ENCODE data around the gene NET1. TPM values are rescaled to one million over a fixed set of nuclear protein-coding genes. Genes with fewer than 3 reads are reported as not detected.
"Not testable (repeated sequence)": the region's sequence is repeated elsewhere in the genome, so short reads cannot be mapped to it uniquely, and the experiment has no call there.

NET1 gene
- total RNA-seq, 2 donors from 2014 or later, result 10.5 to 16.1 TPM

- H3K4me1 Mint-ChIP-seq, result peaks cover 11% of the 10 kb centered on the region
These were observed 54.8 kb downstream of the NET1 start for GRCh38 chr10:5467207-5467535.

GRCh38 chr10:5467634-5468255 is 55.4 kb downstream of the NET1 start:
- peaks cover 13% of the 10 kb centered on the region for H3K4me1 Mint-ChIP-seq
- peaks cover 4% of the 10 kb centered on the region for H3K36me3 Mint-ChIP-seq (ENCODE audit: low read depth)
- peaks cover 16% of the 10 kb centered on the region for H3K27me3 Mint-ChIP-seq
- H3K27ac Mint-ChIP-seq, result no peak overlapping the region
- H3K4me3 Mint-ChIP-seq, result no peak overlapping the region
- no peak for DNase-seq
- ATAC-seq, result no peak
- H3K9me3 ChIP-seq (ENCODE audit: control insufficient read depth, low read length, poor library complexity, severe bottlenecking), result no peaks in the 10 kb centered on the region

More at GRCh38 chr10:5467207-5467535, 54.8 kb downstream of the NET1 start:
- no peaks in the 10 kb centered on the region for H3K9me3 ChIP-seq (ENCODE audit: control insufficient read depth, low read length, poor library complexity, severe bottlenecking)
- Mint-ChIP-seq H3K27ac (no peak overlapping the region), H3K27me3 (peaks cover 14% of the 10 kb centered on the region), H3K4me3 (no peak overlapping the region), H3K36me3 (ENCODE audit: low read depth) (peaks cover 4% of the 10 kb centered on the region)
- DNase-seq (no peak), ATAC-seq (no peak)

DNA sequence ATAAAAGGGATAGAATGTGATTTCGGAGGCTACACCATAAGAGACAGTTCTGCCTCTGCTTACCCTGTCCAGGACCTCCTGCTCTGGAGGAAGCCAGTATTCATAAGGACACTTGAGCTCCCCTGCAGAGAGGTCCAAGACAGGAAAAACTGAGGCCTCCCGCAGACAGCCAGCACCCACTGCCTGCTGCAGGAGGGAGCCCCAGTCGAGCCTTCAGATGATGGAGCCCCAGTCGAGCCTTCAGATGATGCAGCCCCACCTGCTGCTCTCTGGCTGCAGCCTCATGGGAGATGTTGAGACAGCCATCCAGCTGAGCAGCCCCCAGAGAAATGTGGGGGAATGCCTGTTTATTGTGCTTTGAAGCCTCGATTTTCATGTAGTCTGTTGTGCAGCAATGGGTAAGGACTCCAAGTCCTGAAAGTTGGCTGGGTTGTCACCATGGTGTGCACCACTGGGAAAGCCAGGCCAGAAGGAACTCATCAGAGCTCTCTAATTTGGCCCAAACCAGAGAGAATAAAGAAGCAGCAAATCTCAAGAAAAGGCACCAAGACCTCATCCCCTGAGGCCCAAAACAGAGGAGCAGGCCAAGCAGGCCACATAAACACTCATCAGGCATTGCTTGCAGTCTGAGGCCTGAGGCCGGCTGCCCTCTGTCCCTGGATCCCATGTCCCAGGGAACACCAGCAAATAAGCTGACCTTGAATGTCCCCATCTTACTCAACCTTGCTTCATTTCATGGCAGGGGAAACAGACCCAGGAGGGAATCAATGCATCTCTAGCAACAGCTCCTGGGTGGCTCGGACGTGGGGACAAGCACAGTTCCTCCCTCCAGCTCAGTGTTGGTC is 56.1 kb downstream of the NET1 start:
- Mint-ChIP-seq H3K4me3 (no peak overlapping the region), H3K4me1 (peaks cover 10% of the 10 kb centered on the region), H3K27ac (no peak overlapping the region), H3K27me3 (peaks cover 18% of the 10 kb centered on the region), H3K36me3 (ENCODE audit: low read depth) (peaks cover 3% of the 10 kb centered on the region)
- no peak for DNase-seq
- ATAC-seq, result no peak
- no peaks in the 10 kb centered on the region for H3K9me3 ChIP-seq (ENCODE audit: control insufficient read depth, low read length, poor library complexity, severe bottlenecking)

DNA sequence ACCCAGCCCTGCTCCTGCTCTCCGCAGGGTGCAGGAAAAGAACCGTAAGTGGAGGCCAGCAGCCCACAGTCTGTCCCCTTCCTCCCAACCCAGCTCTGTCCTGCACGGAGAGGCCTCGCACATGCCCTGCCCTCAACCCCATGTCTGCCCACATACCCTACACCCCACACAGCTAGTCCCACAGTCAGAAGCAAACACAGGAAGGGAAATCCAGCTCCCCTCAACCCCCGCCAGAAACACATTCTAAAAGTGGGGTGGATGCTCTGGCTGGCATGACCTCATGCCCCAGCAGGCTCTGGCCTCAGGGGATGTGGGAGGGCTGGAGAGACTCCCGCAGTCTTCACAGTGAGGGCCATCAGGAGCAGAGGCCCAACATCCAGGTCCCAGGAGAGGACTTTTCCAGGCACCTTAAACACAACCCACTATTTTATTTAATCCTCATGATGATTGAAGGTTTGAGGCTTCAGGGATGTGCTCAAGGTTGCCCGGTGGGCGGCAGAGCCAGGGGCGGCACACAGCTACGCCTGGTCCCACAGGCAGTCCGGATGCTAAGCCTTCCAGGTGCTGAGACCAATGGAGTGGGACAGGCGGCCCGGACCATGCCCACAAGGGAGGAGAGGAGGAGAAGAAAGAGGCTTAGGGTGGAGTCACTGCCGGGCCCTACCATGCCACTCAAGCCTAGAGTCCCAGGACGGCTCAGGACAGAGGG is 57.1 kb downstream of the NET1 start:
- Mint-ChIP-seq H3K36me3 (ENCODE audit: low read depth) (peaks cover 2% of the 10 kb centered on the region), H3K27me3 (peaks cover 15% of the 10 kb centered on the region), H3K4me3 (no peak overlapping the region), H3K27ac (no peak overlapping the region), H3K4me1 (peaks cover 8% of the 10 kb centered on the region)
- DNase-seq, result no peak
- no peaks in the 10 kb centered on the region for H3K9me3 ChIP-seq (ENCODE audit: control insufficient read depth, low read length, poor library complexity, severe bottlenecking)
- ATAC-seq, result no peak

- Mint-ChIP-seq H3K27me3 (peaks cover 15% of the 10 kb centered on the region), H3K4me1 (peaks cover 8% of the 10 kb centered on the region), H3K27ac (no peak overlapping the region), H3K4me3 (no peak overlapping the region), H3K36me3 (ENCODE audit: low read depth) (peaks cover 2% of the 10 kb centered on the region)
- H3K9me3 ChIP-seq (ENCODE audit: control insufficient read depth, low read length, poor library complexity, severe bottlenecking), result no peaks in the 10 kb centered on the region
- DNase-seq, result no peak
- ATAC-seq, result no peak
These were observed 57.9 kb downstream of the NET1 start for GRCh38 chr10:5470062-5470751.

- not testable (repeated sequence) for H3K27ac Mint-ChIP-seq; H3K36me3 Mint-ChIP-seq (ENCODE audit: low read depth); DNase-seq; H3K4me3 Mint-ChIP-seq; H3K9me3 ChIP-seq (ENCODE audit: control insufficient read depth, low read length, poor library complexity, severe bottlenecking); ATAC-seq
- Mint-ChIP-seq H3K4me1 (peaks cover 12% of the 10 kb centered on the region), H3K27me3 (peaks cover 22% of the 10 kb centered on the region)
These were observed 62.3 kb downstream of the NET1 start for GRCh38 chr10:5474642-5475041.

DNA sequence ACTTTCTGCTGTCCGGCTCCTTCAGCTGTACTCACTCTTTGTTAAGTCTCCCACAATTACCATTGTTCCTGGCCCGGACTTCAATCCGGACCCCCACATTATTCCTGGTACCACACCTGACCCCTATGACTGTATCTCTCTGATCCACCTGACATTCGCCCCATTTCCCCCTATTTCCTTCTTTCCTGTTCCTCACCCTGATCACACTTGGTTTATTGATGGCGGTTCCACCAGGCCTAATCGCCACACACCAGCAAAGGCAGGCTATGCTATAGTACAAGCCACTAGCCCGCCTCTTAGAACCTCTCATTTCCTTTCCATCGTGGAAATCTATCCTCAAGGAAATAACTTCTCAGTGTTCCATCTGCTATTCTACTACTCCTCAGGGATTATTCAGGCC is 62.7 kb downstream of the NET1 start:
- not testable (repeated sequence) for ATAC-seq; H3K27ac Mint-ChIP-seq; H3K9me3 ChIP-seq (ENCODE audit: control insufficient read depth, low read length, poor library complexity, severe bottlenecking); DNase-seq; H3K36me3 Mint-ChIP-seq (ENCODE audit: low read depth); H3K4me3 Mint-ChIP-seq
- Mint-ChIP-seq H3K4me1 (peaks cover 10% of the 10 kb centered on the region), H3K27me3 (peaks cover 22% of the 10 kb centered on the region)

DNA sequence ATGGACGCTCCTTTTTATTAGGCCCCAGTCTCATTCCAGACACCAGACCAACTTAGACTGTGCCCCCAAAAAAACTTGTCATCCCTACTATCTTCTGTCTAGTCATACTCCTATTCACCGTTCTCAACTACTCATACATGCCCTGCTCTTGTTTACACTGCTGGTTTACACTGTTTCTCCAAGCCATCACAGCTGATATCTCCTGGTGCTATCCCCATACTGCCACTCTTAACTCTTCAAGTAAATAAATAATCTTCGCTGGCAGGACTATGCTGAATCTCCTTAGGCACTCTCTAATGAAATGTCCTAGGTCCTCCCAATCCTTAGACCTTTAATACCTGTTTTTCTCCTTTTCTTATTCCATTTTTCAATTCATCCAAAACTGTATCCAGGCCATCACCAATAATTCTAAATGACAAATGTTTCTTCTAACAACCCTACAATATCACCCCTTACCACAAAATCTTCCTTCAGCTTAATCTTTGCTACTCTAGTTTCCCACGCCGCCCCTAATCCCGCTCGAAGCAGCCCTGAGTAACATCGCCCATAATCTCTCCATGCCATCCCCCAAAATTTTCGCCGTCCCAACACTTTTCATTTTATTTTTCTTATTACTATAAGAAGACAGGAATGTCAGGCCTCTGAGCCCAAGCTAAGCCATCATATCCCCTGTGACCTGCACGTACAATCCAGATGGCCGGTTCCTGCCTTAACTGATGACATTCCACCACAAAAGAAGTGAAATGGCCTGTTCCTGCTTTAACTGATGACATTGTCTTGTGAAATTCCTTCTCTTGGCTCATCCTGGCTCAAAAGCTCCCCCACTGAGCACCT is 63.8 kb downstream of the NET1 start:
- ATAC-seq; H3K9me3 ChIP-seq (ENCODE audit: control insufficient read depth, low read length, poor library complexity, severe bottlenecking); H3K4me3 Mint-ChIP-seq: not testable (repeated sequence)

DNA sequence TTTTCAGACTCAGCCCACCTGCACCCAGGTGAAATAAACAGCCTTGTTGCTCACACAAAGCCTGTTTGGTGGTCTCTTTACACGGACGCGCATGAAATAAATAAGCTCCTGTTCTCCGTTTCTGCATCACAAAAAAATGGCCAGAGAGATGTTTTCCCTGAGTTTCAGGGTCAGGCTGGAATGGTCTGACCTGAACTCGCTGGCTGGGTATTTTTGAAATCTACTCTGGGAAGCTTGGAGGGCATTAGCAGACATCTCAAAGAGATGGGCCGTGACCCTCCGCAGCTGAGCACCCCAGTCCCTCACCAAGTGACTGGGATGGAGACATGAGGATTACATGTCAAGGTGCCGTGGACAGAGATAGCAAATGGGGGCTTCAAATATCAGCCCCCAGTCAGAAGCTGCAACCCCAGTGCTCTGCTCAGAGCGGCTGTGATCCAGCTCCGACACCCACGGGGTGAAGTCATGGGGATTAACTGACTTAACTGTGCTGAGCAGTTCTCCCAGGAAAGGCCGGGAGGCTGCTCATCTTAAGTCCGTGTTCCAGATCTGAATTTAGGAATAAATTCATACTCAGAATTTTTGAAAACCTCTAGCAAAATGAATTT is 64.7 kb downstream of the NET1 start:
- Mint-ChIP-seq H3K27me3 (peaks cover 26% of the 10 kb centered on the region), H3K4me3 (no peak overlapping the region), H3K36me3 (ENCODE audit: low read depth) (peaks cover 2% of the 10 kb centered on the region), H3K4me1 (peaks cover 8% of the 10 kb centered on the region), H3K27ac (peak overlapping the region; percentile 45)
- ATAC-seq, result no peak
- no peak for DNase-seq
- no peaks in the 10 kb centered on the region for H3K9me3 ChIP-seq (ENCODE audit: control insufficient read depth, low read length, poor library complexity, severe bottlenecking)

More for the DNA sequence above, 63.8 kb downstream of the NET1 start:
- DNase-seq; H3K36me3 Mint-ChIP-seq (ENCODE audit: low read depth); H3K27ac Mint-ChIP-seq: not testable (repeated sequence)
- H3K27me3 Mint-ChIP-seq, result peaks cover 22% of the 10 kb centered on the region
- H3K4me1 Mint-ChIP-seq, result peaks cover 10% of the 10 kb centered on the region

GRCh38 chr10:5477948-5478693 is 65.8 kb downstream of the NET1 start:
- no peak overlapping the region for H3K27ac Mint-ChIP-seq
- no peak overlapping the region for H3K4me3 Mint-ChIP-seq
- ATAC-seq, result no peak
- peaks cover 5% of the 10 kb centered on the region for H3K4me1 Mint-ChIP-seq
- no peaks in the 10 kb centered on the region for H3K9me3 ChIP-seq (ENCODE audit: control insufficient read depth, low read length, poor library complexity, severe bottlenecking)
- peaks cover 25% of the 10 kb centered on the region for H3K27me3 Mint-ChIP-seq
- no peak for DNase-seq
- peaks cover 2% of the 10 kb centered on the region for H3K36me3 Mint-ChIP-seq (ENCODE audit: low read depth)

GRCh38 chr10:5478694-5479305 is 66.4 kb downstream of the NET1 start:
- no peak for DNase-seq
- peaks cover 23% of the 10 kb centered on the region for H3K27me3 Mint-ChIP-seq
- no peak overlapping the region for H3K4me3 Mint-ChIP-seq
- H3K36me3 Mint-ChIP-seq (ENCODE audit: low read depth), result peaks cover 2% of the 10 kb centered on the region
- ATAC-seq, result no peak
- no peak overlapping the region for H3K27ac Mint-ChIP-seq
- H3K4me1 Mint-ChIP-seq, result peaks cover 5% of the 10 kb centered on the region
- H3K9me3 ChIP-seq (ENCODE audit: control insufficient read depth, low read length, poor library complexity, severe bottlenecking), result no peaks in the 10 kb centered on the region

All from T-helper 17 cell (primary cell).